Neutrophil (primary cell): ENCODE measurements around the gene CENATAC.
"Not testable (repeated sequence)": the region's sequence is repeated elsewhere in the genome, so short reads cannot be mapped to it uniquely, and the experiment has no call there.

ENCODE experiments used
- H3K27ac ChIP-seq: fragments of 200-600 bp; sonication (generic); 2 replicates; pipeline ENCODE4 v1.5.1; 2016; ENCODE audit warnings: mild to moderate bottlenecking, moderate library complexity
- H3K27me3 ChIP-seq: fragments of 200-600 bp; sonication (generic); 2 replicates; pipeline ENCODE4 v1.6.0; 2016; ENCODE audit warnings: mild to moderate bottlenecking
- H3K36me3 ChIP-seq: fragments of 200-600 bp; sonication (generic); 2 replicates; pipeline ENCODE4 v1.5.1; 2017
- H3K4me1 ChIP-seq, 2 experiments: fragments of 200-600 bp in 1 of 2; sonication (generic) in 1 of 2; 1 replicate in 1 of 2; 2 replicates in 1 of 2; pipeline versions ENCODE4 v1.5.1 to v1.6.1; 2013 to 2016; ENCODE audit warnings: low read depth in 1 of 2, low read length in 1 of 2, mild to moderate bottlenecking in 1 of 2, moderate library complexity in 1 of 2; ENCODE audit not compliant: control insufficient read depth in 1 of 2, insufficient read depth in 1 of 2
- H3K4me3 ChIP-seq, 2 experiments: fragments of 200-600 bp in 1 of 2; sonication (generic) in 1 of 2; 1 replicate in 1 of 2; 2 replicates in 1 of 2; pipeline ENCODE4 v1.5.1; 2013 to 2016; ENCODE audit warnings: low read depth in 1 of 2, low read length in 1 of 2, mild to moderate bottlenecking in 1 of 2, moderate library complexity in 1 of 2
- H3K9me3 ChIP-seq: fragments of 200-600 bp; sonication (generic); 2 replicates; pipeline ENCODE4 v1.5.1; 2016
- CTCF ChIP-seq: fragments of 200-600 bp; sonication (generic); IDR thresholded peaks from 2 replicates; pipeline ENCODE4 v1.5.1; 2016; ENCODE audit warnings: antibody characterized with exemption

The CENATAC gene

GRCh38 chr11:119038884-119039283 lies 40.9 kb downstream of the CENATAC start:
- no peak for TF ChIP-seq CTCF
- peaks cover 0 to 4% of the 10 kb centered on the region in 2 experiments for H3K4me1 ChIP-seq
- no peak overlapping the region for H3K27ac ChIP-seq
- no peaks in the 10 kb centered on the region for H3K9me3 ChIP-seq
- no peaks in the 10 kb centered on the region for H3K36me3 ChIP-seq
- no peaks in the 10 kb centered on the region for H3K27me3 ChIP-seq
- no peak overlapping the region for H3K4me3 ChIP-seq

- H3K4me1 ChIP-seq, H3K9me3 ChIP-seq, H3K27ac ChIP-seq, H3K27me3 ChIP-seq, H3K36me3 ChIP-seq, H3K4me3 ChIP-seq: not testable (repeated sequence)
These were observed 41.5 kb downstream of the CENATAC start for GRCh38 chr11:119039471-119039870.

- Histone ChIP-seq H3K4me3 (no peak overlapping the region), H3K9me3 (no peaks in the 10 kb centered on the region), H3K27me3 (no peaks in the 10 kb centered on the region), H3K4me1 (peaks cover 0 to 4% of the 10 kb centered on the region in 2 experiments), H3K36me3 (peaks cover 10% of the 10 kb centered on the region), H3K27ac (no peak overlapping the region)
- TF ChIP-seq CTCF: no peak
These were observed 44.0 kb downstream of the CENATAC start for GRCh38 chr11:119041821-119042514.

GRCh38 chr11:119042927-119043326 lies 45.0 kb downstream of the CENATAC start:
- H3K36me3 ChIP-seq: peaks cover 19% of the 10 kb centered on the region
- no peaks in the 10 kb centered on the region for H3K27me3 ChIP-seq
- TF ChIP-seq CTCF: no peak
- no peaks in the 10 kb centered on the region for H3K9me3 ChIP-seq
- H3K4me1 ChIP-seq: peaks cover 0 to 4% of the 10 kb centered on the region in 2 experiments
- no peak overlapping the region for H3K27ac ChIP-seq
- no peak overlapping the region for H3K4me3 ChIP-seq

- H3K4me1 ChIP-seq: peaks cover 0 to under 1% of the 10 kb centered on the region in 2 experiments
- H3K36me3 ChIP-seq: peaks cover 37% of the 10 kb centered on the region
- no peak for TF ChIP-seq CTCF
- no peak overlapping the region for H3K27ac ChIP-seq
- H3K9me3 ChIP-seq: no peaks in the 10 kb centered on the region
- no peaks in the 10 kb centered on the region for H3K27me3 ChIP-seq
- H3K4me3 ChIP-seq: no peak overlapping the region
These were observed 46.8 kb downstream of the CENATAC start for GRCh38 chr11:119044708-119045107.

- Histone ChIP-seq H3K4me3 (no peak overlapping the region), H3K4me1 (no peaks in the 10 kb centered on the region), H3K9me3 (no peaks in the 10 kb centered on the region), H3K27me3 (no peaks in the 10 kb centered on the region), H3K27ac (no peak overlapping the region), H3K36me3 (peaks cover 51% of the 10 kb centered on the region)
- no peak for TF ChIP-seq CTCF
These were observed 48.6 kb downstream of the CENATAC start for GRCh38 chr11:119046489-119046888.
